Frontal cortex (tissue), 4 donors: ENCODE measurements around the gene SBSN. TPM values are rescaled to one million over a fixed set of nuclear protein-coding genes. Genes with fewer than 3 reads are reported as not detected.

Source experiments
- DNase-seq, 2 donors: peaks; one replicate each; pipeline ENCODE4 v3.0.0; 2012; ENCODE audit warnings: low spot score in 2 of 2
- FAIRE-seq: peaks from 2 replicates; lab custom pipeline; 2012; peaks lifted over from hg19 to GRCh38; lab: Jason Lieb, UNC
- total RNA-seq: library from RNA; depleted of rRNA; stranded (reverse); fragments of >200 nt; gene quantifications from one replicate; pipeline ENCODE4 v1.2.3, GENCODE V29; 2014
- donor health status: control.
- donor health status: control.
- donor health status: control.

SBSN gene
- not detected for total RNA-seq

GRCh38 chr19:35528218-35529038 lies at the start of gene SBSN:
Gene SBSN, minus strand, starts transcription at chr19:35528311. Its CDS starts 30 bp downstream, at chr19:35528281.
- DNase-seq (no peak), FAIRE-seq (no peak)

GRCh38 chr19:35571406-35571965 lies 43.4 kb upstream of the SBSN start:
- FAIRE-seq (no peak), DNase-seq (no peak)

GRCh38 chr19:35569281-35569781 lies 41.2 kb upstream of the SBSN start:
- DNase-seq: no peak
- no peak for FAIRE-seq

- FAIRE-seq (no peak), DNase-seq (no peak)
Observed at GRCh38 chr19:35566738-35567137, 38.6 kb upstream of the SBSN start.

GRCh38 chr19:35565016-35565856 lies 37.1 kb upstream of the SBSN start:
- no peak for FAIRE-seq
- no peak for DNase-seq

GRCh38 chr19:35563207-35563829 lies 35.2 kb upstream of the SBSN start, which contains the start of gene ATP4A:
Gene ATP4A, minus strand, starts transcription at chr19:35563658. Its CDS starts 29 bp downstream, at chr19:35563629.
- DNase-seq (no peak), FAIRE-seq (no peak)

- DNase-seq (no peak), FAIRE-seq (no peak)
Observed at GRCh38 chr19:35562776-35563175, 34.7 kb upstream of the SBSN start.

- DNase-seq: no peak
- FAIRE-seq: no peak
Observed at GRCh38 chr19:35562336-35562735, 34.2 kb upstream of the SBSN start.

- DNase-seq (no peak), FAIRE-seq (no peak)
Observed at GRCh38 chr19:35561436-35561835, 33.3 kb upstream of the SBSN start.

GRCh38 chr19:35560677-35561076 lies 32.6 kb upstream of the SBSN start:
- FAIRE-seq: no peak
- no peak for DNase-seq

GRCh38 chr19:35560271-35560670 lies 32.2 kb upstream of the SBSN start:
- FAIRE-seq (no peak), DNase-seq (no peak)

GRCh38 chr19:35559781-35560180 lies 31.7 kb upstream of the SBSN start:
- no peak for FAIRE-seq
- no peak for DNase-seq

GRCh38 chr19:35559281-35559659 lies 31.2 kb upstream of the SBSN start:
- FAIRE-seq (no peak), DNase-seq (no peak)

GRCh38 chr19:35558400-35559280 lies 30.5 kb upstream of the SBSN start:
- no peak for FAIRE-seq

GRCh38 chr19:35557539-35558399 lies 29.7 kb upstream of the SBSN start:
- DNase-seq: peak in 1 of 2 donors; percentile 59
- no peak for FAIRE-seq

More at GRCh38 chr19:35558400-35559280, 30.5 kb upstream of the SBSN start:
- no peak for DNase-seq

- DNase-seq: no peak
- FAIRE-seq: no peak
Observed at GRCh38 chr19:35556846-35557538, 28.9 kb upstream of the SBSN start.

- no peak for DNase-seq
- no peak for FAIRE-seq
Observed at GRCh38 chr19:35556025-35556590, 28.0 kb upstream of the SBSN start.
